Dendritic cell treated with granulocyte-macrophage colony-stimulating factor and Interleukin-4, amounts not matched to agents 40 ng/mL and 50 ng/mL, for 4 days (primary cell): Measurements from ENCODE around the gene CYP39A1.

Experiments
- H3K27ac Mint-ChIP-seq: one replicate; pipeline ENCODE4 v1.8.0; 2022; ENCODE audit warnings: mild to moderate bottlenecking, mixed read lengths
- H3K27me3 Mint-ChIP-seq: one replicate; pipeline ENCODE4 v1.8.0; 2022; ENCODE audit warnings: mild to moderate bottlenecking, mixed read lengths
- H3K36me3 Mint-ChIP-seq: one replicate; pipeline ENCODE4 v1.8.0; 2022; ENCODE audit warnings: low read depth, mixed read lengths
- H3K4me1 Mint-ChIP-seq: one replicate; pipeline ENCODE4 v1.8.0; 2022; ENCODE audit warnings: low read depth, mixed read lengths
- H3K4me3 Mint-ChIP-seq: one replicate; pipeline ENCODE4 v1.8.0; 2022; ENCODE audit warnings: mild to moderate bottlenecking, moderate library complexity, mixed read lengths
- H3K9me3 Mint-ChIP-seq: one replicate; pipeline ENCODE4 v1.8.0; 2022; ENCODE audit warnings: mixed read lengths
- intact Hi-C: fragments of 100-400 bp; cut with micrococcal nuclease; formaldehyde crosslinking; loops from one replicate; pipeline ENCODE4 v1.15.0; 2022

CYP39A1 gene

GRCh38 chr6:46541556-46541955 is 111.1 kb downstream of the CYP39A1 start:
- Mint-ChIP-seq H3K9me3 (peaks cover 14% of the 10 kb centered on the region), H3K27ac (no peak overlapping the region), H3K4me3 (no peak overlapping the region), H3K27me3 (no peaks in the 10 kb centered on the region), H3K4me1 (no peaks in the 10 kb centered on the region), H3K36me3 (no peaks in the 10 kb centered on the region)
- intact Hi-C loops = no loop called here

- no peaks in the 10 kb centered on the region for H3K36me3 Mint-ChIP-seq
- H3K4me1 Mint-ChIP-seq = no peaks in the 10 kb centered on the region
- H3K27me3 Mint-ChIP-seq = no peaks in the 10 kb centered on the region
- no peak overlapping the region for H3K4me3 Mint-ChIP-seq
- H3K27ac Mint-ChIP-seq = no peak overlapping the region
- peaks cover 14% of the 10 kb centered on the region for H3K9me3 Mint-ChIP-seq
- intact Hi-C loops = no loop called here
Measured at GRCh38 chr6:46539866-46540265, 112.8 kb downstream of the CYP39A1 start.

- H3K36me3 Mint-ChIP-seq = no peaks in the 10 kb centered on the region
- H3K27me3 Mint-ChIP-seq = no peaks in the 10 kb centered on the region
- H3K9me3 Mint-ChIP-seq = peaks cover 7% of the 10 kb centered on the region
- intact Hi-C loops = no loop called here
- no peak overlapping the region for H3K4me3 Mint-ChIP-seq
- H3K27ac Mint-ChIP-seq = no peak overlapping the region
- H3K4me1 Mint-ChIP-seq = no peaks in the 10 kb centered on the region
Measured at GRCh38 chr6:46538800-46539480, 113.7 kb downstream of the CYP39A1 start.

GRCh38 chr6:46530896-46531295 is 121.7 kb downstream of the CYP39A1 start:
- H3K27me3 Mint-ChIP-seq = no peaks in the 10 kb centered on the region
- intact Hi-C loops = no loop called here
- no peaks in the 10 kb centered on the region for H3K4me1 Mint-ChIP-seq
- H3K27ac Mint-ChIP-seq = no peak overlapping the region
- H3K36me3 Mint-ChIP-seq = no peaks in the 10 kb centered on the region
- H3K4me3 Mint-ChIP-seq = no peak overlapping the region
- peaks cover under 1% of the 10 kb centered on the region for H3K9me3 Mint-ChIP-seq

- intact Hi-C loops = no loop called here
- H3K9me3 Mint-ChIP-seq = peaks cover 11% of the 10 kb centered on the region
- H3K27ac Mint-ChIP-seq = no peak overlapping the region
- H3K4me1 Mint-ChIP-seq = no peaks in the 10 kb centered on the region
- H3K4me3 Mint-ChIP-seq = no peak overlapping the region
- no peaks in the 10 kb centered on the region for H3K36me3 Mint-ChIP-seq
- H3K27me3 Mint-ChIP-seq = no peaks in the 10 kb centered on the region
Measured at GRCh38 chr6:46528961-46529750, 123.5 kb downstream of the CYP39A1 start.

GRCh38 chr6:46526607-46527006 is 126.0 kb downstream of the CYP39A1 start:
- H3K36me3 Mint-ChIP-seq = no peaks in the 10 kb centered on the region
- H3K27ac Mint-ChIP-seq = no peak overlapping the region
- no peaks in the 10 kb centered on the region for H3K27me3 Mint-ChIP-seq
- H3K9me3 Mint-ChIP-seq = peaks cover 11% of the 10 kb centered on the region
- no peaks in the 10 kb centered on the region for H3K4me1 Mint-ChIP-seq
- no peak overlapping the region for H3K4me3 Mint-ChIP-seq
- intact Hi-C loops = no loop called here

- Mint-ChIP-seq H3K36me3 (no peaks in the 10 kb centered on the region), H3K4me3 (no peak overlapping the region), H3K27me3 (no peaks in the 10 kb centered on the region), H3K9me3 (peaks cover 11% of the 10 kb centered on the region), H3K27ac (no peak overlapping the region), H3K4me1 (no peaks in the 10 kb centered on the region)
- intact Hi-C loops = no loop called here
Measured at GRCh38 chr6:46525583-46525982, 127.0 kb downstream of the CYP39A1 start.

- no peaks in the 10 kb centered on the region for H3K36me3 Mint-ChIP-seq
Measured at GRCh38 chr6:46521464-46521971, 131.1 kb downstream of the CYP39A1 start.

GRCh38 chr6:46517202-46517601 is 135.4 kb downstream of the CYP39A1 start:
- H3K27me3 Mint-ChIP-seq = no peaks in the 10 kb centered on the region
- H3K27ac Mint-ChIP-seq = no peak overlapping the region
- no peaks in the 10 kb centered on the region for H3K36me3 Mint-ChIP-seq
- no peak overlapping the region for H3K4me3 Mint-ChIP-seq
- intact Hi-C loops = no loop called here
- H3K9me3 Mint-ChIP-seq = no peaks in the 10 kb centered on the region
- no peaks in the 10 kb centered on the region for H3K4me1 Mint-ChIP-seq

More at GRCh38 chr6:46521464-46521971, 131.1 kb downstream of the CYP39A1 start:
- Mint-ChIP-seq H3K27me3 (no peaks in the 10 kb centered on the region), H3K27ac (no peak overlapping the region), H3K4me1 (no peaks in the 10 kb centered on the region), H3K4me3 (no peak overlapping the region), H3K9me3 (peaks cover 11% of the 10 kb centered on the region)
- intact Hi-C loops = no loop called here

- no peak overlapping the region for H3K4me3 Mint-ChIP-seq
- no peaks in the 10 kb centered on the region for H3K27me3 Mint-ChIP-seq
- no peaks in the 10 kb centered on the region for H3K9me3 Mint-ChIP-seq
- intact Hi-C loops = no loop called here
- H3K36me3 Mint-ChIP-seq = no peaks in the 10 kb centered on the region
- no peak overlapping the region for H3K27ac Mint-ChIP-seq
- H3K4me1 Mint-ChIP-seq = no peaks in the 10 kb centered on the region
Measured at GRCh38 chr6:46513533-46513932, 139.1 kb downstream of the CYP39A1 start.

- Mint-ChIP-seq H3K9me3 (no peaks in the 10 kb centered on the region), H3K27me3 (no peaks in the 10 kb centered on the region), H3K36me3 (no peaks in the 10 kb centered on the region), H3K27ac (no peak overlapping the region), H3K4me3 (no peak overlapping the region), H3K4me1 (no peaks in the 10 kb centered on the region)
- intact Hi-C loops = no loop called here
Measured at GRCh38 chr6:46511320-46511719, 141.3 kb downstream of the CYP39A1 start.

GRCh38 chr6:46510651-46511050 is 142.0 kb downstream of the CYP39A1 start:
- intact Hi-C loops = no loop called here
- no peaks in the 10 kb centered on the region for H3K4me1 Mint-ChIP-seq
- H3K27ac Mint-ChIP-seq = no peak overlapping the region
- no peaks in the 10 kb centered on the region for H3K9me3 Mint-ChIP-seq
- H3K27me3 Mint-ChIP-seq = no peaks in the 10 kb centered on the region
- H3K4me3 Mint-ChIP-seq = no peak overlapping the region
- no peaks in the 10 kb centered on the region for H3K36me3 Mint-ChIP-seq

GRCh38 chr6:46509981-46510510 is 142.6 kb downstream of the CYP39A1 start:
- intact Hi-C loops = no loop called here
- H3K36me3 Mint-ChIP-seq = no peaks in the 10 kb centered on the region
- H3K9me3 Mint-ChIP-seq = no peaks in the 10 kb centered on the region
- no peak overlapping the region for H3K4me3 Mint-ChIP-seq
- no peaks in the 10 kb centered on the region for H3K4me1 Mint-ChIP-seq
- no peak overlapping the region for H3K27ac Mint-ChIP-seq
- H3K27me3 Mint-ChIP-seq = no peaks in the 10 kb centered on the region

GRCh38 chr6:46509063-46509462 is 143.6 kb downstream of the CYP39A1 start:
- H3K4me1 Mint-ChIP-seq = no peaks in the 10 kb centered on the region
- intact Hi-C loops = no loop called here
- H3K4me3 Mint-ChIP-seq = no peak overlapping the region
- no peak overlapping the region for H3K27ac Mint-ChIP-seq
- no peaks in the 10 kb centered on the region for H3K9me3 Mint-ChIP-seq
- no peaks in the 10 kb centered on the region for H3K36me3 Mint-ChIP-seq
- no peaks in the 10 kb centered on the region for H3K27me3 Mint-ChIP-seq
